Measurements from ENCODE around the gene MATN3. TPM values are rescaled to one million over a fixed set of nuclear protein-coding genes. Genes with fewer than 3 reads are reported as not detected.

The MATN3 gene
- total RNA-seq, 1 donor from 2014 or later, result 2.7 TPM

- Mint-ChIP-seq H3K27me3 (ENCODE audit: low read depth) (no peaks in the 10 kb centered on the region), H3K27ac (no peak overlapping the region), H3K36me3 (peaks cover 11% of the 10 kb centered on the region), H3K4me1 (peaks cover 9% of the 10 kb centered on the region), H3K9me3 (no peaks in the 10 kb centered on the region), H3K4me3 (no peak overlapping the region)
- no peak for DNase-seq (ENCODE audit: low spot score in 2 of 2, unreplicated experiment in 2 of 2)
- TF ChIP-seq CTCF (IDR thresholded peaks at IDR 0.05; ENCODE audit: unreplicated experiment), result no peak
Measured at GRCh38 chr2:19943189-19943588, 69.3 kb downstream of the MATN3 start.

DNA sequence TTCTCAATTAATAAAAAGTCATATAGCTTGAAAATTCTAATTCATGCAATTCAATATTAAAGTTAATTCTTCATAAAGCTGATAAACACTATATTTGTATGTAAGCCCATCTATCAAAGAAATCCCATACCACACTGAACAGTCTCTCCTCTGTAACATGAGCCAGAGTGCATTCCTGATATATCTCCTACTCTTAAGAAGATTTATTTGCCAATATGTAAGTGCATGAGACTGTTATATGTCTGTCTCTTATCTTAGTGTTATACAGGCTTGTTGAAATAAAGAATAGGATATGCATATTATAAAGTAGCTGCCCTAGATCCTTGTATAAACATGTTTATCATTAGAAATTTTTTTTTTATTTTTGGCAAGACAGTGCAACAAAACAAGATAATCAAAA lies 70.3 kb downstream of the MATN3 start:
- H3K9me3 Mint-ChIP-seq, result no peaks in the 10 kb centered on the region

More for the DNA sequence above, 70.3 kb downstream of the MATN3 start:
- Mint-ChIP-seq H3K27ac (no peak overlapping the region), H3K27me3 (ENCODE audit: low read depth) (no peaks in the 10 kb centered on the region), H3K4me1 (peaks cover 9% of the 10 kb centered on the region), H3K4me3 (no peak overlapping the region), H3K36me3 (peaks cover 18% of the 10 kb centered on the region)
- DNase-seq (ENCODE audit: low spot score in 2 of 2, unreplicated experiment in 2 of 2), result no peak
- TF ChIP-seq CTCF (IDR thresholded peaks at IDR 0.05; ENCODE audit: unreplicated experiment), result no peak

Other genes starting within 250 kb of the MATN3 start
- 16.8 to 20.8 TPM (median 20.6 TPM) in 3 replicates for gene TTC32, start 110.7 kb downstream of the MATN3 start, total RNA-seq
- 12.7 to 13.5 TPM (median 13.2 TPM) in 3 replicates for gene WDR35, start 22.6 kb downstream of the MATN3 start, total RNA-seq
- 211 to 217 TPM (median 216 TPM) in 3 replicates for gene LAPTM4A, start 39.0 kb upstream of the MATN3 start, total RNA-seq
- gene SDC1, start 212.5 kb upstream of the MATN3 start, total RNA-seq, result 45.5 to 50.7 TPM (median 48.3 TPM) in 3 replicates

Measured in mesothelial cell of epicardium (in vitro differentiated cells).